Small intestine (tissue), 7 donors: ENCODE results near the gene HFE. TPM values are rescaled to one million over a fixed set of nuclear protein-coding genes. Genes with fewer than 3 reads are reported as not detected.

ENCODE experiments used
- DNase-seq, 2 donors: peaks; one replicate each; pipeline versions ENCODE4 v3.0.0 to v3.0.0-alpha.2; 2013
- FAIRE-seq: peaks from 2 replicates; lab custom pipeline; 2012; peaks lifted over from hg19 to GRCh38; lab: Jason Lieb, UNC
- H3K27ac ChIP-seq, 3 donors: one replicate each; pipeline ENCODE4 v1.5.1; 2013; ENCODE audit warnings: low read length in 2 of 3, mild to moderate bottlenecking in 2 of 3, control low read depth in 1 of 3, inconsistent platforms in 1 of 3, low read depth in 1 of 3, moderate library complexity in 1 of 3
- H3K27me3 ChIP-seq, 3 donors: one replicate each; pipeline ENCODE4 v1.6.1; 2013; ENCODE audit warnings: low read length in 3 of 3, inconsistent platforms in 1 of 3; ENCODE audit not compliant: control insufficient read depth in 3 of 3, insufficient read depth in 3 of 3
- H3K36me3 ChIP-seq, 3 donors: one replicate each; pipeline ENCODE4 v1.6.1; 2013; ENCODE audit warnings: low read length in 3 of 3, inconsistent platforms in 1 of 3, low read depth in 1 of 3, mild to moderate bottlenecking in 1 of 3, moderate library complexity in 1 of 3; ENCODE audit not compliant: control insufficient read depth in 3 of 3, insufficient read depth in 2 of 3
- H3K4me1 ChIP-seq, 3 donors: one replicate each; pipeline ENCODE4 v1.6.1; 2013; ENCODE audit warnings: low read length in 2 of 3, inconsistent platforms in 1 of 3, low read depth in 1 of 3, mild to moderate bottlenecking in 1 of 3, moderate library complexity in 1 of 3; ENCODE audit not compliant: control insufficient read depth in 3 of 3, insufficient read depth in 2 of 3
- H3K4me3 ChIP-seq, 3 donors: one replicate each; pipeline ENCODE4 v1.5.1; 2013; ENCODE audit warnings: low read length in 3 of 3, control low read depth in 1 of 3, inconsistent platforms in 1 of 3, low read depth in 1 of 3, mild to moderate bottlenecking in 1 of 3, moderate library complexity in 1 of 3
- H3K9me3 ChIP-seq, 2 donors: one replicate each; pipeline ENCODE4 v1.6.1; 2013; ENCODE audit warnings: low read depth in 1 of 2, low read length in 1 of 2; ENCODE audit not compliant: control insufficient read depth in 2 of 2, insufficient read depth in 1 of 2
- whole genome bisulfite sequencing, 3 donors: extraction: QIAGEN DNeasy Blood & Tissue Kit; methylation state at CpG; one replicate each; pipeline ENCODE4 v1.1.7; 2013; 5-methylcytosine and 5-hydroxymethylcytosine counted together
- polyA plus RNA-seq, 4 donors: library from polyadenylated mRNA; stranded (reverse) in 3 of 4; unstranded in 1 of 4; fragments of 200-250 nt in 3 of 4; fragments of 120-200 nt in 1 of 4; gene quantifications; one replicate each; pipeline versions ENCODE4 v1.2.1 to v1.2.3, GENCODE V29; 2013
- donor health status: healthy with polysubstance abuse.
- donor health status: control.
- donor health status: control.
- donor health status: Bipolar disorder and iron deficiency.
- donor health status: healthy.

HFE gene
- polyA plus RNA-seq, 4 donors, result 0.67 to 16.1 (median 4.9) TPM

DNA sequence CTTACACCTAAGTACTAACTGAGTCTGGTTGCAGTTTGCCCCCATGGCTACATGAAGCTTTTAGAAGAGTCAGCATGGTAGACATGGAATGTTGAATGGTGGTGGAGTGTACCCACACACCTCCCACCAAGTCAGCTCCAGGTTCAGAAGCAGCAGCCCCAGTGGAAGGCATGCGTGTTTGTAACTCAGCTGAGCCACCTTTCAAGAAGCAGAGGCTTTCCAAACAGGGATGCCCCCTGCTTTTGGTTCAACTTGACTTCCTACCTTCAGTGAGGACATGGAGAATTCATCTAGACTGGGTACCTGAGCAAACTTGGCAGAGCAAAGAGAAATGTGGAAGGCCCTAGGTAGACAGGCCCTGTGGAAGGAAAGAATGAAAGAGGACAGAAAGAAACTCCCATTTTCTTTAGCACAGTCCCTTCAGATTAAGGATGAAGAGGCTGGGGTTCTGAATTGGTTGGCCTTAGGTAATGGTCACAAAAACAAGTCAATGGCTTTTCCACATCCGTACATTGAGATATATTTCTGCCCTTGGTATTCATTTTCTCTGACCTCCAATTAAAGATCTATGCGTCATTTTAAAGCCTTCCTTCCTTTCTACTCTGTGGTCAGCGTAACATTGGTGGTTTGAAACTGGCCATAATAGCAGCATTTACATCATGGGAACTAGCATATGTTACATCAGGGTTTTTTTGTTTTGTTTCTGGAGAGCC, 53.2 kb downstream of the HFE start:
- 94 to 95% (median 95%) methylated on average over 4 of the region's 4 CpGs for WGBS, 3 donors
- DNase-seq, result no peak
- FAIRE-seq, result no peak
- no peak overlapping the region for H3K4me3 ChIP-seq
- no peak overlapping the region for H3K27ac ChIP-seq
- H3K4me1 ChIP-seq, result no peaks in the 10 kb centered on the region
- H3K9me3 ChIP-seq, result no peaks in the 10 kb centered on the region
- no peaks in the 10 kb centered on the region for H3K27me3 ChIP-seq
- peaks cover 2 to 19% (median 2%) of the 10 kb centered on the region in 3 donors for H3K36me3 ChIP-seq

DNA sequence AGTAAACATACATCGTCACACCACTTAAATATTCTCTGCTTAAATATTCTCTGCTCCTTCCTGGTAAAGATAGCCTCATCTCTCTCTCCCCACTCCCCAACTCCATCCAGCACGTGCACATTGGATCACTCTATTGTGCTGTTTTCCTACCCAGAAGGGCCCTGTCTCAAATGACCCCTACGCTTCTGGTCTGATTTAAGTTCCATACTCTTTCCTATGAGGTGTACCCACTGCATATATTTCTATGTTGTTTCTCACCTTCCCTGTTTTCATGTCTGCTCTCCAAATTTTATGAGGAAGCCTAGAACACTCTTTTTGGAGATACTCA, 53.7 kb downstream of the HFE start:
- no peak overlapping the region for H3K4me3 ChIP-seq
- FAIRE-seq, result no peak
- WGBS, 3 donors, result 88 to 99% (median 92%) methylated on average over 3 of the region's 3 CpGs
- H3K9me3 ChIP-seq, result no peaks in the 10 kb centered on the region
- H3K27me3 ChIP-seq, result no peaks in the 10 kb centered on the region
- no peak overlapping the region for H3K27ac ChIP-seq
- H3K36me3 ChIP-seq, result peaks cover 2 to 19% (median 2%) of the 10 kb centered on the region in 3 donors
- no peaks in the 10 kb centered on the region for H3K4me1 ChIP-seq
- no peak for DNase-seq

DNA sequence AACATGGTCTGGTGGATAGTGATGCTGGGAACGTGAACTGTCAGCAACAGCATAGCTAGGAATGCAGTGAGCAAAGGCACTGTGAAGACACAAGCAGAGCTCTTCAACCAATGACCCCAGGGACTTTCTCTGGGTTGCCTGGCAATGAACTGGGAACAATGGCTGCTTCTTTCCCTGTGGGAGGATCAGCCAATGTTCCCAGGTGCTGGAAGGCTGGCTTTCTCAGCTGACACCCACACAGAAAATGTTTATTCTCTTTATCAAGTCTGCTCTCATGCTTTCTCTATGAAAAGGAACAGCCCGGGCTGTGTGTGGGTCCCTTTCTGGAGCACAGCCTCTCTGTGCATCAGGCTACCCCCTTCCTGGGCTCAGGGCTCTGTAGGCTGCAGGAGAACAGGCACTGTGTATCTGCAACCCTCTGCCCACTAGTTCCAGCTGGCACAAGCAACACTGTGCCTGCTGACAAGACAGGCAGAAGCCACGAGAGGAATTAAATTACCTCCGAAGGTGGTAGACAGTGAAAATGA, 54.2 kb downstream of the HFE start:
- H3K27me3 ChIP-seq, result no peaks in the 10 kb centered on the region
- H3K9me3 ChIP-seq, result no peaks in the 10 kb centered on the region
- no peaks in the 10 kb centered on the region for H3K4me1 ChIP-seq
- FAIRE-seq (no peak), DNase-seq (no peak)
- peaks cover 2 to 19% (median 2%) of the 10 kb centered on the region in 3 donors for H3K36me3 ChIP-seq
- 79 to 80% (median 79%) methylated on average over 4 of the region's 4 CpGs for WGBS, 3 donors
- H3K4me3 ChIP-seq, result no peak overlapping the region
- H3K27ac ChIP-seq, result no peak overlapping the region

DNA sequence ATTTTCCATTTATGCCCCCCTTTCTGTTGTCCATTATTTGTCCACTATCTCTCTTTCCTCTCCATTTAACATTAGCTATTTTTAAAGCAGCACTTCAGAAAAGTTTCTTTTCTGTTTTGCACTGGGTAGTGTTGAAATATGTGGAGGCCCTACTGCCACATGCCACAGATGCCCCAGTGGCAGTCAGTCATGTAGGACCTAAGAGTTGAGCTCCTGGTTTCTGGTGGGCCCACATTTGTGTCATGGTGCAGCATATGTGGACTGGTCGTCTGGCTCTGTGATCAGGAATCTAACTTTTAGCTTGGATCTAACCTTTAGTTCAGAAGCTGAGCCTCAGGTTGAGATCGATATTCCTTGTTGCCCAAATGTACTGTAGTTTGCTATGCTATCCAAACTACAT, 54.8 kb downstream of the HFE start:
- FAIRE-seq (no peak), DNase-seq (no peak)
- Histone ChIP-seq H3K27ac (no peak overlapping the region), H3K27me3 (no peaks in the 10 kb centered on the region), H3K36me3 (peaks cover 2 to 15% (median 2%) of the 10 kb centered on the region in 3 donors), H3K9me3 (no peaks in the 10 kb centered on the region), H3K4me1 (no peaks in the 10 kb centered on the region), H3K4me3 (no peak overlapping the region)
- WGBS, 3 donors, result 89 to 93% (median 90%) methylated on average over 2 of the region's 2 CpGs

Other genes starting within 250 kb of the HFE start
- under 1 TPM in 2 of 4 donors, not detected in 2; 0.04 to 0.55 TPM for gene SLC17A3, start 213.2 kb upstream of the HFE start, polyA plus RNA-seq
- under 1 TPM in 1 of 4 donors, not detected in 3; 0.04 TPM for gene SLC17A2, start 156.7 kb upstream of the HFE start, polyA plus RNA-seq
- 10 to 100 TPM in 1 of 4 donors, 1 to 10 TPM in 3; 3.5 to 16.4 (median 6.1) TPM for gene TRIM38, start 124.6 kb upstream of the HFE start, polyA plus RNA-seq